Epithelial cell of proximal tubule (primary cell): Measurements from ENCODE around the gene RAB35. TPM values are rescaled to one million over a fixed set of nuclear protein-coding genes. Genes with fewer than 3 reads are reported as not detected.

ENCODE experiments used
- DNase-seq: peaks from one replicate; pipeline ENCODE4 v3.0.0-alpha.2; 2011; ENCODE audit warnings: low read depth
- H3K4me3 ChIP-seq: 2 replicates; pipeline ENCODE4 v1.5.1; 2011; ENCODE audit warnings: low read depth, mild to moderate bottlenecking, low read length
- total RNA-seq: library from RNA; depleted of rRNA; stranded (reverse); fragments of >200 nt; gene quantifications from 2 replicates; pipeline ENCODE4 v1.2.3, GENCODE V29; 2015
- TF ChIP-seq, protein P1 (sequence below): conservative IDR thresholded peaks from 2 replicates; pipeline ENCODE4 v1.5.1; 2012; ENCODE audit warnings: low read depth, mild to moderate bottlenecking, low read length

The RAB35 gene
- total RNA-seq, 1 donor from 2014 or later = 18.6 TPM

DNA sequence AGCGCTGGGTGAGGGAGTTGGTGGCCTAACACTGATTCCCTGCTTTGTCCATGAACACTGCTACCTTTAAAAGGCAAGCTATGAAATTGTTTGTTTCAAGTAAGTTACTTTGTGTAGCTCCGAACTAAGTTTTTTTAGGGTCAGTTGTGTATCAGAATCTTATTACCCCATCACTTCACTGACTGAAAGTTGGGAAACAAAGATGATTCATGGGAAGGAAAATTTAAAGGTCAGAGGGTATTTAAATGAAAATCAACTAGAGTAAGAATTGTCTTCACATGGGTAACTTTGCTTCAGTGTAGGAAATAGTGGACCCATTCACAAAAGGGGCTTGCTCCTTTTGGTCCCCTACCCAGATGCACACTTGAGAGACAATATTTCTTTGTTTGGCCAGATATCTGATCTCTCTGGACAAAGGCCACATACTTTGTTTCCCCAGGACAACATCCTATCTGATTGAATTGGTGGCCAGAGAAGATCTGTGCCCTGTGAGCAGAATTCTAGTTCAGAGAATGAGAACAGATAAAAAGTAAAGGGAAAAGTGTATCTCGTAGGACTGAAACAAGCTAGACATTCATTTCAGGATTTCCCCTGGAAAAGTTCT is 53.5 kb downstream of the RAB35 start:
- no peak for DNase-seq
- no peak overlapping the region for H3K4me3 ChIP-seq
- TF ChIP-seq, protein P1, sequence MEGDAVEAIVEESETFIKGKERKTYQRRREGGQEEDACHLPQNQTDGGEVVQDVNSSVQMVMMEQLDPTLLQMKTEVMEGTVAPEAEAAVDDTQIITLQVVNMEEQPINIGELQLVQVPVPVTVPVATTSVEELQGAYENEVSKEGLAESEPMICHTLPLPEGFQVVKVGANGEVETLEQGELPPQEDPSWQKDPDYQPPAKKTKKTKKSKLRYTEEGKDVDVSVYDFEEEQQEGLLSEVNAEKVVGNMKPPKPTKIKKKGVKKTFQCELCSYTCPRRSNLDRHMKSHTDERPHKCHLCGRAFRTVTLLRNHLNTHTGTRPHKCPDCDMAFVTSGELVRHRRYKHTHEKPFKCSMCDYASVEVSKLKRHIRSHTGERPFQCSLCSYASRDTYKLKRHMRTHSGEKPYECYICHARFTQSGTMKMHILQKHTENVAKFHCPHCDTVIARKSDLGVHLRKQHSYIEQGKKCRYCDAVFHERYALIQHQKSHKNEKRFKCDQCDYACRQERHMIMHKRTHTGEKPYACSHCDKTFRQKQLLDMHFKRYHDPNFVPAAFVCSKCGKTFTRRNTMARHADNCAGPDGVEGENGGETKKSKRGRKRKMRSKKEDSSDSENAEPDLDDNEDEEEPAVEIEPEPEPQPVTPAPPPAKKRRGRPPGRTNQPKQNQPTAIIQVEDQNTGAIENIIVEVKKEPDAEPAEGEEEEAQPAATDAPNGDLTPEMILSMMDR = no peak

DNA sequence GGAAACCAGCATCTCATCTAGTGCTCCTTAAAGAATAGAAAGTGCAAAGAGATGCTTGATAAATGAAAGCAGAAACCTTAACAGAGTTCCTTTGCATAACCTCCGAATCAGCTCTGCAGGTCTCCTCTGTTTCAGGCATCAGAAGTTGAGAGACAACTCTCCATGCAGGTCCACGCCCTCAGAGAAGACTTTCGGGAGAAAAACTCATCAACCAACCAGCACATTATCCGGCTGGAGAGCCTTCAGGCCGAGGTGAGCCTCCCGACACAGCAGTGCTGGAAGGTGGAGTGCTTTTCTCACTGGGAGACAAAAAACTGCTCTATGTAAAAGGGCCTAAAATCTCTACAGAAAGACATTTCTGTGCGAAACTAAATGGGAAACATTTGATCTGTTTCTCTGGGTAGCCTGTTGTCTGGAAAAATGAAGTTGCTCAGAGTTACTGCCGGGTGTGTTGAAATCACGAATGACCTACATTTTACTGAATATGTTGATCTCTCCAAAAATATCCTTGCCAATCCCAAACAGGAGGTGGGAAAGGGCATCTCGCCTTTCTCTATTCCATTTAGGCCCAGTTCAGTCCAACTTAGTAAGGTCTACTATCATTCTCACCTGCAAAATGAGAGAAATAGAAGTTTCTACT is 54.9 kb downstream of the RAB35 start:
- TF ChIP-seq, protein P1 = no peak

DNA sequence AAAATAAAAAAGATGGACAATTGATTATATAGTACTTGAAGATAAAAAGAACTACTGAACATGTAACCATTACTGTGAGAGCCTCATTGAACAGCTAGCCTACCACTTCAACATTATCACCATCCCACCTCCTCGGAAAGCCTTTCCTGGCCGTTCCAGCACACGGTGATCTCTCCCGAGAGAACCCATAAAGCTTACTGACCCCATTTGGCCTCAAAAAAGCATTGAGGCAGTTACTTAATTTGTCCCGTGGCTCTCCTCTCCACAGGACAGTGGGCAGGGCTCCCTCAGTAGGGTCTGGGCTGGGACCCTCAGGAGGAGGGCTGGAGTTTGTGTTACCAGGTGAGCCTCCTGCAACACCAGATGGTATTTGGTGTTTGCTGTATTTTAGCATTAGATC is 55.8 kb downstream of the RAB35 start:
- no peak overlapping the region for H3K4me3 ChIP-seq
- no peak for DNase-seq
- TF ChIP-seq, protein P1 = no peak

More for the DNA sequence above, 54.9 kb downstream of the RAB35 start:
- DNase-seq = no peak
- H3K4me3 ChIP-seq = no peak overlapping the region

- TF ChIP-seq, protein P1 = no peak
- H3K4me3 ChIP-seq = no peak overlapping the region
- no peak for DNase-seq
These were observed 56.4 kb downstream of the RAB35 start for GRCh38 chr12:120060196-120060595.

DNA sequence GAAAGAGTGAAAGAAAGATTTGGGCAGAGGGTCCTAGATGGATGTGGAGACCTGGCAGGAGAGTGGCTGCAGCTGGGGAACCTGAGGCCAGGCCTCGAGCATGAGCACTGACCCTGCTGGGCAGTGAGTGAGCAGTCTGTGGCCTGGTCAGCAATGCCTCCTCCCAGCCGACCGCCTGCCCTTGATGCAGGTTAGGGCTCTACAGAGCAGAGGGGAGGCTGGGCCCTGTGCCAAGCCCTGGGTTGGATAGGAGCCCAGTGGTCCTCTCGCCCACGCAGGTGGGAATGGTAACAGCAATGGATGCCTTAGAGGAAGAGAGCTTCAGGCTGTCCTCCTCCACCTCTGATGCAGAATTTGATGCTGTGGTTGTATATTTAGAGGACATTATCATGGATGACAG is 59.8 kb downstream of the RAB35 start:
- TF ChIP-seq, protein P1 = no peak
- no peak for DNase-seq
- no peak overlapping the region for H3K4me3 ChIP-seq

GRCh38 chr12:120055231-120056000 is 61.1 kb downstream of the RAB35 start:
- no peak for DNase-seq
- no peak overlapping the region for H3K4me3 ChIP-seq
- TF ChIP-seq, protein P1 = no peak
